GM18868 (cell line): ENCODE results near the gene OR10T2.
"Not testable (repeated sequence)": the region's sequence is repeated elsewhere in the genome, so short reads cannot be mapped to it uniquely, and the experiment has no call there.

Experiments used
- ATAC-seq: cut with Tn5 transposase; IDR thresholded peaks from one replicate; pipeline ENCODE4 v1.9.1; 2021; ENCODE audit warnings: mild to moderate bottlenecking, moderate library complexity; ENCODE audit not compliant: unreplicated experiment

Gene OR10T2, protein sequence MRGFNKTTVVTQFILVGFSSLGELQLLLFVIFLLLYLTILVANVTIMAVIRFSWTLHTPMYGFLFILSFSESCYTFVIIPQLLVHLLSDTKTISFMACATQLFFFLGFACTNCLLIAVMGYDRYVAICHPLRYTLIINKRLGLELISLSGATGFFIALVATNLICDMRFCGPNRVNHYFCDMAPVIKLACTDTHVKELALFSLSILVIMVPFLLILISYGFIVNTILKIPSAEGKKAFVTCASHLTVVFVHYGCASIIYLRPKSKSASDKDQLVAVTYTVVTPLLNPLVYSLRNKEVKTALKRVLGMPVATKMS

DNA sequence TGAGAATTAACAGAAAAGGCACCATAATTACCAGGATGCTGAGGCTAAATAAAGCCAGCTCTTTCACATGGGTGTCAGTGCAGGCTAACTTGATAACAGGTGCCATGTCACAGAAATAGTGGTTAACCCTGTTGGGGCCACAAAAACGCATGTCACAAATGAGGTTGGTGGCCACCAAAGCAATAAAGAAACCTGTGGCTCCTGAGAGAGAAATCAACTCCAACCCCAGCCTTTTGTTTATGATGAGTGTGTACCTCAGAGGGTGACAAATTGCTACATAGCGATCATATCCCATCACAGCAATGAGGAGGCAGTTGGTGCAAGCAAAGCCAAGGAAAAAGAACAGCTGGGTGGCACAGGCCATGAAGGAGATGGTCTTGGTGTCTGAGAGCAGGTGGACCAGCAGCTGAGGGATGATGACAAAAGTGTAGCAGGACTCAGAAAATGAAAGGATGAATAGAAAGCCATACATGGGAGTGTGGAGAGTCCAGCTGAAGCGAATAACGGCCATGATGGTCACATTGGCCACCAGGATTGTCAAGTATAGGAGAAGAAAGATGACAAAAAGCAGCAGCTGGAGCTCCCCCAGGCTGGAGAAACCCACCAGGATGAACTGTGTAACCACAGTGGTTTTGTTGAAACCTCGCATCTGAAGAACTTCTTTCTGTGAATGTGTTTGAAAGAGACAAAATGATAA is at the start of gene OR10T2:
Gene OR10T2, minus strand, starts transcription at position 649 of the 697 bp plus-strand sequence. Its CDS starts 0 bp downstream, at position 649.
- ATAC-seq, result no peak

DNA sequence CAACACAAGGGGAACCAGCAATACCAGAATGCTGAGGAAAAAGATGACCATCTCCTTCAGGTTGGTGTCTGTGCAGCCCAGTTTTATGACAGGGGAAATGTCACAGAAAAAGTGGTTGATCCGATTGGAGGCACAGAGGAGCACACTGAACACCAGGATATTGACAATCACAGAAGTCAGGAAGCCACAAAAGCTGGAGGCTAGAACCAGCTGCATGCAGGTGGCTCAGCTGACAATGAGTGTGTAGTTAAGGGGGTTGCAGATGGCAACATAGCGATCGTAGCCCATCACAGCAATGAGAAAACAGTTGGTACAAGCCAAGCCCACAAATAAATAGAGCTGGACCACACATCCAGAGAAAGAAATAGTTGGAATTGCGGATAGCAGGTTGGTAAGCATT is 46.1 kb upstream of the OR10T2 start:
- ATAC-seq, result no peak

DNA sequence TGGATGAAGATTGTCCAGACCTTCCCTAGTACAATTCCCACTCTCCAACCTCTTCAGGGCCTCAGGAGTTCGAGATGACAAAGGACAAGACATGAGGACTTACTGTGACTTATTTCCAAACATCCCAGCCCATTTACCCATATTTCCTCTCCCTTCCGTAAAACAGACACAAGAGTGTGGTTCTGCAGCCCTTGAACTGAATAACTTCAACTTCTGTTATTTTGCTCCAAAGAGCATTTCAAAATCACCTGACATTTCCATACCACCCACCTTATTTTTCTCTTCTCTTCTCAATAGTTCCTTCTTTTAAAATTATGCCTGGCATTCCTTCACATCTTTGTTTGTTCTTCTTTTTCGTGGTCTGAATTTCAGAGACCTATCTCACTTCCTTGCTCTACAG is 35.5 kb upstream of the OR10T2 start:
- ATAC-seq, result no peak

DNA sequence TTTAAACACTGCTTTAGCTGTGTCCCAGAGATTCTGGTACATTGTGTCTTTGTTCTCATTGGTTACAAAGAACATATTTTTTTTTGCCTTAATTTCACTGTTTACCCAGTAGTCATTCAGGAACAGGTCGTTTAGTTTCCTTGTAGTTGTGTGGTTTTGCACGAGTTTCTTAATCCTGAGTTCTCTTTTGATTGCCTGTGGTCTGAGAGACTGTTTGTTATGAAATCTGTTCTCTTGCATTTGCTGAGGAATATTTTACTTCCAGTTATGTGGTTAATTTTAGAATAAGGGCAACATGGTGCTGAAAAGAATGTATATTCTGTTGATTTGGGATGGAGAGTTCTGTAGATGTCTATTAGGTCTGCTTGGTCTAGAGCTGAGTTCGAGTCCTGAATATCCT is 30.9 kb upstream of the OR10T2 start:
- not testable (repeated sequence) for ATAC-seq

DNA sequence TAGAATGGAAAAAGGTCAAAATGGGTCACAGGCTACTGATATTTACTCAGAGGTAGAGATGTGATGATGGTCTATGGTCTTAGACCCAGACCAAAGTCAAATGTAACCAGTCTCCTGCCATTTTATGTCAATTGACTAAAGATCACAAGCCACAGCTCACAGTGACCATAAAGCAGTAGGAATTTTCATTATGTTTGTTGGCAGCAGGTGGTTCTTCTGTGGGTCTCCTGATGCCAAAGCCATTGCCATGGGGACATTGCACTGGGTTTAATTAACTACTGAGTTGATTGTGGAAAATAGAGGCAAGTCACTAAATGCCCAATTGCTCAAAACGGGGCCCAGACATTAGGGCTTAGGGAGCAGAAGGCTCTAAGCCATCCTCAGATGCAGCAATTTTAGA is 26.9 kb upstream of the OR10T2 start, which contains the start of gene OR10K2:
Gene OR10K2, minus strand, starts transcription at position 101 of the 400 bp plus-strand sequence. CDS start 5,371 bp downstream, outside the sequence.
- ATAC-seq, result no peak

DNA sequence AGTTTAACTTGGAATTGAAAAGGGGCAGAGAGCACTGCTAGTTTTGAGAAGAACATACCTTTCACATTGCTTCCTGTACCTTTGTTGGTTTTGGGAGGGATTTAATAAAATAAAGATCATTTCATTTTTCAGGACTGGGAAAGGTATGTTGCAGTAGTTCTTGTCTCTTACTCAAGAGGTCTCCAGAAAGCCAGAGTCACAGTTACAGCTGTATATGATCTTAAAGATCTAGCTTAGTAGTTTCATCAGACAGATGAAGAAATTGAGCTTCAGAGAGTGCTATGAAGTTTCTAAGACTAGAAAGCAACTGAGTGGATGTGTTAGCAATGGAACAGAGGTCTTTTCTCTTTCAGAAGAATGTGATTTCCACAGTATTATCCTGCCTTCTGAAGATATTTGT is 25.8 kb upstream of the OR10T2 start:
- no peak for ATAC-seq

DNA sequence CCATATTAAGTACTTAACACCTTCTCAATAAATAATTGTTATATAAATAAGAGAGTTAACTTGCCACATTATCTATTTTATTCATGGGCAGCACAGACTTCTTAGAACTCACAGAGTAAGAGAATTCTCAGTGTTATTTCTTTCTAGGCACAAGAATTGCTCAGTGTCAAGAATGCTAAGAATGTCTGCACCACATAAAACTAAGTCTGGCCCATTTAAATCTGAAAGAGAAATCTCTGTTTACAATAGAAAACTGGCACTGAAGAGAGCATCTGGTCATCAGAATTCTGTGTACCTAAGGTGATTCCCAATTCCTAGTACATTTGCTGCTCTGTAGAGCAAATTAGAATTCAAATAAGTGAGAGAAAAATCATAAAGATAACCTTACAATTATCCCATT is 22.9 kb upstream of the OR10T2 start:
- ATAC-seq, result no peak

DNA sequence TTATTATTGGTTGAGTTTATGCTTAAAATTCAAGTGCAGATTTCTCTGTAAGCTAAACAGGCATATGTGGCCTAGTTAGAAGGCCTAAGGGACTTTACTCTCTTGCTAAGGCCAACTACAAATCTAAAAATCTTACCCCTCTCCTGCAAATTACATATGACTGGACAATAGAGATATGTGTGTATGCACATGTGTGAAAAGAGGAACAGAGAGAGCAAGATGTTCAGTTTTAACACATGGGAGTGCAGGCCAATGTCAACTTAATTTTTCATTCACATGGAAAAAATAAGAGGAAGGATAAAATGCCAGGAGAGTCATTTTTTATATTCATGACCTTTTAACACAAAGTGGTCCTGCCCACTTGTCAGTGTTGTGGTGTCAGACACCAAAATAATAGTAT is 18.3 kb upstream of the OR10T2 start:
- ATAC-seq, result no peak

DNA sequence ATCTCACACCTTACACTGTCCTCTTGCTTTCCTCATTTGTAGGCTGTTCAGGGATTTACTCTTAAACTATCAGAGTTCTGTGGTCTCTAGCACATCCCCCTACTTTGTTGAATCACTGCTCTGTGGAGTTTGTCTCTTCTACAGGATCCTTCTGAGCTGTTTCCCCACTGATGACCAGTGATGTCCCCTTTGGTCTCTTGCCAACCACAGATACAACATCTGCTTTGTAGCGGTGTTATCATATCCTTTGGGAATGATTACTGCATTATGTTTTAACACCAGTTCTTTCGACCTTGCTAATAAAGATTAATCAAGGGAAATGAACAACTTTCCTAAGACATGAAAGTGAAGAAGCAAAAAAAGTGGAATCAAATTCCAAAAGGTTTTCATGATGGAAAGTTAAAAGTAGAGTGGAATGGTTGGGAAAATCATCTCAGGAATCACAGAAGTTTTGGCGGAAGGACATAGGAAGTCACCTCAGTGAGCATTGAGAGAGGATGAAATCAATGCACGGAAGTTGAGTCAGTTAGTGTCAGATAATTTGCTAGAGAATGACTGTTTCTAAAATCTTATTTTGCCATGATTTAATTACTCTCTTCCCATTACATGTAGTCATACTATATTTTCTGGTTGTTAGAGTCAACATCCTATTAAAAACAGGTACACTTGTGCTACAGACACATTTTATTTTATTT is 15.5 kb upstream of the OR10T2 start:
- no peak for ATAC-seq

DNA sequence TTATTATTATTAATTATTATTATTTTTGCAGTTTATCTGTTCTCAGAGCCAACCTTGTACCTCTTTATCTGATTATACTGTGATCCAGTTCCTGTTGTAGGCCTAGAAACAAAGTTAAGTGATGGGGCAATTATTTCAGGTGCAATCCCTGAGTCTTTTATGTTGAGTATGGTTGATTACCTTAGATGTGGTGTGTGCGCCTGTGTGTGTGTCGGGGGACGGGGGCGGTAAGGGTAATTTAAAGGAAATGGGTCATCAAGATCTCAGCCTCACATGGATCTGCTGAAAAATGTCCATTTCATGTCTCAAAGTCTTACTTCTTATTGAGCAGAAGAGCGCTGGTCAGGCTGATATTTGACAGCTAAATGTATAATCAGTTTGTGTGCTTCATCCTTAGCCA is 7.8 kb upstream of the OR10T2 start:
- no peak for ATAC-seq

DNA sequence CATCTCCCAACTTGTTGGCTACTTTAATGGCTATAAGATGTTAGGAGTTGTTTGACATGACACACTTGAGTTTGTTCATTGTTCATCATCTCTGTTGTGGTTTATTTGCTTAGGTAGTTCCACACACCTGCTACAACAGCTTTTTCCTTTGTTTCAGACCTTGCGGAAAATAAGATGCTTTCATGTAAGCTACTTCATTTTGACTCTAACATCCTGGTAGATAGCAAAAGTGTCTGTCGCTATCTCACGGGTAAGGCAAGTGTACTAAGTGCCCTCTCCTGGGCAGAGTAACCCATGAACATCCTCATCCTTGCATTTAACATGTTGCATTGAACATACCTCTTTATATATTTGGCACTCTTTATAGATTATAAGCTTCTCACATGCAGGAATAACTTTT is 1.6 kb upstream of the OR10T2 start:
- ATAC-seq, result no peak

DNA sequence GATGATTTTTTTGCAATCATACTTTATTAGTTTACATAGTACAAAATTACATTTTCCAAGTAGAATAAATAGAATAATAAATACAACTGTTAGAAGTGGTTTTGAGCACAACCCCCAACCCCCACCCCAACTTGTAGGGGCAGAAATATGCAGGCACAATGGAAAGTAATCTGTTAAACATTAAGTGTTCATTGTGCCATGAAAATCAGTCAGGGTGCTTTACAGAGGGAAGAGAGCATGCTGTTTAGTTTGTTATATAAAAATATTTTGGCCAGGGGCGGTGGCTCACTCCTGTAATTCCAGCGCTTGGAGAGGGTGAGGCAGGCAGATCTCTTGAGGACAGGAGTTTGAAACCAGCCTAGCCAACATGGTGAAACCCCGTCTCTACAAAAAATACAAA is 2.6 kb downstream of the OR10T2 start:
- ATAC-seq, result no peak

DNA sequence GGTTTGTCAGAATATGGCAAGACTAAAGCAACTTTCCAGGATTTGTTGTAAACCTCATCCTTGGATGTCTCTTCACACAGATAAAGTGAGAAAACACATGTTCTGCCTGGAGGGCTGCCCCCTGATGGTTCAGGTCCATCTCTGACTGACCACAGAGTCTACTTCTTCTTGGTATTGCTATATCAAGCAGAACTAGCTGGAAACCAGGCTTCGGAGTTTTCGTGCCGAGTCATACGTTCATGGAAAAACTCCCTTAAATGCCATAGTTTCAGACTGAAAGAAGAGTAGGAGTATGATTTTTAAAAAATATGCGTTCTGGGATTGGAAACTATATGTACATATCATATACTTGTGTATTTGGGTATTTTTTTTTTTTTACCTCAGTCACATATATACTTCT is 5.8 kb downstream of the OR10T2 start:
- ATAC-seq, result no peak

DNA sequence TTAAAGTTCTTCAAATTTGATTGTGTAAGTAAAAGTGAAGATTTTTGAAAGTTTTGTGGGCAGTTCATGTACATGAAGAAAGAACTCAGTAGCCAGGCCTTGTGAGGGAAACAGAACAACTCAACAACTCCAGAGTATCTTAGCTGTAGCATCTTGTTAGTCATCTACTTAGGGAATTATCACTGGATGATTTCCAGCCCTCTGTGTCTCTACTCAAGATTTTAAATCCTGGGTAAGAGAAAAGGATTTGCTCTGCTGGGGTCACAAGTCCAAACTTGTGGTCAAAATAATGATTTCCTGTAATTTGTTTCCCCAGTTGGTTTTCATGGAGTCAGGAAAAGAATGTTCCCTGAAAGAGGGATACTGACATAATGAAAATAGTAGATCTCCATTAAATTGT is 8.2 kb downstream of the OR10T2 start:
- ATAC-seq, result no peak

DNA sequence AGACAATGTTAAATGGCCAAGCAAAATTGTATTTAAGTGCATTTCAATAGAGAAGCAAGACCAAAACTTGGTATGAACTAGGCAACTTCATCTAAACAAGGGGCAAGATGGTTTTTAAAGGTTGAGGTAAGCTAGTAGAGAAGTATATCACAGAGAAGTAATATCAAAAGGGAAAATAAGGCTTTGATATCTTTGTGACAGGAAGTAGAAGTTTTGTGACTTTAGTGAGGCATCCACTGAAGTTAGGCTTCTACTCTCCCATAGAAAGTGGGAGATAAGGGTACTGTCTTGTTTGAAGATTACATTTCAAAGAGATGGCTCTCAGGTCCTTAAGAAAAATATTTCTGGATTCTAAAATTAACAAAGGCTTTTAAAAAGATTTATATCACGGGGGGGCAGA is 8.9 kb downstream of the OR10T2 start:
- ATAC-seq, result no peak

DNA sequence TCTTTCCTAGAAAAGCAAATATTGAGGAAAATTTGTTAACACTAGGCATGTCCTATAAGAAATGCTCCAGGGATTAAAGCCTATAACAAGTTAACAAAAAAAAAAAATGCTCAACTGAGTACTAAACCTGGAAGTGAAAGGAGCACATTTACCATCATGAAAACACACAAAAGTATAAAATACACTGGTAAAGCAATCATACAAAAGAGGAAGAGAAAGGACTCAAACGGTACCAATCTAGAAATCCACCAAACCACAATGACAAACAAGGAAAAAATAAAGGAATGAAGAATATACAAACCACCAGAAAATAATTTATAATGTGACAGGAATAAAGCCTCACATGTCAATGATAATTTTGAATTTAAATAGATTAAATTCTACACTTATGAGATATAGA is 24.4 kb downstream of the OR10T2 start:
- no peak for ATAC-seq

DNA sequence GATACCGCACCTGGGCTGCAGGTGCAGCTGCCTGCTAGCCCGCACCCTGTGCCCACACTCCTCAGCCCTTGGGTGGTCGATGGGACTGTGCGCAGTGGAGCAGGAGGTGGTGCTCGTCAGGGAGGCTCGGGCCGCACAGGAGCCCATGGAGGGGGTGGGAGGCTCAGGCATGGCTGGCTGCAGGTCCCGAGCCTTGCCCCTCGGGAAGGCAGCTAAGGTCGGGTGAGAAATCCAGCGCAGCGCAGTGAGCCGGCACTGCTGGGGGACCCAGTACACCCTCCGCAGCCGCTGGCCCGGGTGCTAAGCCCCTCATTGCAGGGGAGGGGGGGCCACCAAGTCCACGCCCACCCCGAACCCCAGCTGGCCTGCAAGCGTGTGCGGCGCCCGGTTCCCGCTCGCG is 25.2 kb downstream of the OR10T2 start:
- not testable (repeated sequence) for ATAC-seq

DNA sequence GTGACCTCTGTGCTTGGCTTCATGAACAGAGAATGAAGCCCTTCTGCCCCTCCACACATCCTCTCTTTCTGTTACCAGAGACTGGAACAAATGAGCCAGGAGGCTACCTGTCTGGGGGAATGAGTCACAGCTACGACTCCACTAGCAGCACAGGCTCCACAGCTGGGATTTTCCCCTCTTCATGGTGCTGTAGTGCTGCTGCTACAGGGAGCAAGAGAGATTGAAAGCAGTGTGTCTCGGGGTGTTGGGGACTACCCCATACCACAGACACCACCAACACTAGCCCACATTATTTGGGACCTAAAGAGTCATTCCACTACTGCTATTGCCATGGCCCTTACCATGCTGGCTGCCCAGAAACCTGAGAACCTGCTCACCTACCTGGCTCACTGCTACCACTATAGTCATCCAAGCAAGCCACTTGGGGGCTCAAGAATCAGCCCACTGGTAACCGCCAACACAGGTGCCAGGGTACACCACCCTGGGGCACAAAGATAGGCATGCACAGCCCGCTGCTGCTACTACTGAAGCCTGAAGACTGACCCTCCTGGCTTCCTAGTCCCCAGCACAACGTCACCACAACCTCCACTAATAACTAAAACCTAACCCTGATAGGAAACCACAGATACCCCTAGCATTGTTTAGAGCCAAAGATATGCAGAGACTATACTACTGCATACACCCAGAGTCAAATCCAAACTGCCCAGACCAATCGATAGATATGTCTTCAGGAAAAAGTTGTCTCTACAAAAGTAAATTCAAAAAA is 27.9 kb downstream of the OR10T2 start:
- ATAC-seq, result peak; percentile 98

DNA sequence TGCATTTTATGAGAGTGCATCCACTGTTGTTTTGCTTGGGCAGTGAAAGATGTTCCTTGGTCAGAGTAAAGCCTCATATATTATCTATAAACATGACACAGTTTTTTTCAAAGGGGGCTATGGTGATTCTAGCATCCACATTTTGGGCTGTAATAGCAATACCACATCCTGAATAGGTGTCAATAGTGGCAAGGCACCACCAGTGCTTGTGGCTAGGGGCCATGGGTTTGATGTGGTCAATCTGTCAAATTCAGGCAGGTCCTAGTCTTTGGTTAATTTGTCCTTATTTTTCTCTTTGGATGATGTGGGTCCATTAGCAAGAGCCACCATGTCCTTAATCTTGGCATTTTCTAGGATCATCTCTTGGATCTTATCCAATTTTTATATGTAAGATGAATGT is 32.5 kb downstream of the OR10T2 start:
- ATAC-seq, result no peak

DNA sequence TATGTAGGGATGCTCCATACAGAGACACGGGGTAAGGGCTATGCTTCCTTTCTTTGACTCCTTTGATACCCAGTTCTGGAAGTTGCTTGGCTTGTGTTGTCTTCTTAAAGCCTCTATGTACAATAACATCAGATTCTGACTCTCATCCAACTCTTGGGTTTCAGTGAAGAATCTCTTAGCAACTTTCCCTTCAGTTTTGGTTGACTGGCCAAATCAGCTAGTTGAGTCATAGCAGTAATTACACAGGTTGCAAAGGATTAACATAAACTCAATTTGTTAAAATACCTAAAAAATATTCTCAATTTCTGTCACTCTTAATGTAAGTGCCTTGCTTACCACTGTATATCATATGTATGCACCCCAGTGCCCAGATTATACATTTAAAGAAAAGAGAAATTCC is 36.3 kb downstream of the OR10T2 start:
- no peak for ATAC-seq

DNA sequence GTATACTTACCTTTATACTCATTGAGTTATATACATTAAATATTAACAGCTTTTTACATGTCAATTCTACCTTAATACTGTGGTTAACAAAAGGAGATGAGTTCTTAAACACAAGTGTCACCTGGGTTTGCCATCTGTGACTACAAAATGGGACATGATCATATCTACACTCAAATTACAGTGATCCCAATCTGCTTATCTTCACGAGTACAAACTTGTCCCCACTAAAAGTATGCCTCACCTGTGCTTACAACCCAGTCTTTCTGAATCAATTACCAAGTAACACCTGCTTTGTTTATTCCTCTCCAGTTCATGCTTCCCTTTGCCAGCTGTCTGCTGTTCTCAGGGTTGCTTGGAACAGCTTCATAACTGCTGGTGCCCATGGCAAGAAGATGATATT is 36.8 kb downstream of the OR10T2 start:
- no peak for ATAC-seq
